Coronary artery (tissue), 2 donors: ENCODE results near the gene DOCK10.

Source experiments
- DNase-seq: peaks from one replicate; pipeline ENCODE4 v3.0.0-alpha.2; 2017; ENCODE audit warnings: low spot score
- H3K27ac ChIP-seq, 2 donors: fragments of 200-600 bp; sonication (generic); one replicate each; pipeline ENCODE4 v1.5.1; 2016 to 2019
- H3K4me3 ChIP-seq: fragments of 200-600 bp; sonication (generic); 2 replicates; pipeline ENCODE4 v1.5.1; 2016; ENCODE audit warnings: mild to moderate bottlenecking, moderate library complexity
- CTCF ChIP-seq: fragments of 200-600 bp; sonication (generic); IDR thresholded peaks from one replicate; pipeline ENCODE4 v1.5.1; 2019; ENCODE audit warnings: antibody characterized with exemption

Gene DOCK10

GRCh38 chr2:224813578-224813977 is 228.7 kb downstream of the DOCK10 start:
- H3K4me3 ChIP-seq: no peak overlapping the region
- no peak for TF ChIP-seq CTCF
- no peak for DNase-seq
- no peak overlapping the region for H3K27ac ChIP-seq

- no peak for TF ChIP-seq CTCF
- Histone ChIP-seq H3K27ac (no peak overlapping the region), H3K4me3 (no peak overlapping the region)
- DNase-seq: no peak
These were observed 234.9 kb downstream of the DOCK10 start for GRCh38 chr2:224807153-224807964.

- H3K27ac ChIP-seq: no peak overlapping the region
- no peak for TF ChIP-seq CTCF
- H3K4me3 ChIP-seq: no peak overlapping the region
- no peak for DNase-seq
These were observed 238.3 kb downstream of the DOCK10 start for GRCh38 chr2:224803930-224804329.

GRCh38 chr2:224802407-224802806 is 239.9 kb downstream of the DOCK10 start:
- no peak for DNase-seq
- Histone ChIP-seq H3K27ac (no peak overlapping the region), H3K4me3 (no peak overlapping the region)
- TF ChIP-seq CTCF: no peak

GRCh38 chr2:224801360-224801759 is 240.9 kb downstream of the DOCK10 start:
- Histone ChIP-seq H3K27ac (no peak overlapping the region), H3K4me3 (no peak overlapping the region)
- no peak for DNase-seq
- no peak for TF ChIP-seq CTCF

- TF ChIP-seq CTCF: no peak
- Histone ChIP-seq H3K27ac (no peak overlapping the region), H3K4me3 (no peak overlapping the region)
- no peak for DNase-seq
These were observed 242.6 kb downstream of the DOCK10 start for GRCh38 chr2:224799691-224800090.

- DNase-seq: no peak
- TF ChIP-seq CTCF: no peak
- Histone ChIP-seq H3K4me3 (no peak overlapping the region), H3K27ac (no peak overlapping the region)
These were observed 244.1 kb downstream of the DOCK10 start for GRCh38 chr2:224798180-224798579.
